Testis (tissue), 3 donors: Measurements from ENCODE around the gene LST1. TPM values are rescaled to one million over a fixed set of nuclear protein-coding genes. Genes with fewer than 3 reads are reported as not detected.

Experiments
- DNase-seq: peaks from one replicate; pipeline ENCODE4 v3.0.0-alpha.2; 2019
- H3K27ac ChIP-seq, 2 donors: fragments of 200-600 bp; sonication (generic); one replicate each; pipeline ENCODE4 v1.5.1; 2019
- H3K27me3 ChIP-seq: fragments of 200-600 bp; sonication (generic); one replicate; pipeline ENCODE4 v1.5.1; 2019
- H3K36me3 ChIP-seq: fragments of 200-600 bp; sonication (generic); one replicate; pipeline ENCODE4 v1.5.1; 2017; ENCODE audit warnings: low read depth; ENCODE audit errors: missing control alignments
- H3K4me1 ChIP-seq: fragments of 200-600 bp; sonication (generic); one replicate; pipeline ENCODE4 v1.5.1; 2019
- H3K4me3 ChIP-seq, 2 donors: fragments of 200-600 bp; sonication (generic); one replicate each; pipeline ENCODE4 v1.5.1; 2017 to 2019
- H3K9me3 ChIP-seq: fragments of 200-600 bp; sonication (generic); one replicate; pipeline ENCODE4 v1.5.1; 2017
- CTCF ChIP-seq, 3 experiments: fragments of 450-650 bp in 2 of 3; fragments of 200-600 bp in 1 of 3; sonication (generic) in 1 of 3; IDR thresholded peaks; one replicate each; pipeline ENCODE4 v1.5.1; 2016 to 2019; ENCODE audit warnings: antibody characterized with exemption in 3 of 3, mild to moderate bottlenecking in 2 of 3, moderate library complexity in 1 of 3
- POLR2A ChIP-seq: fragments of 450-650 bp; IDR thresholded peaks from one replicate; pipeline ENCODE4 v1.6.1; 2017; ENCODE audit warnings: antibody characterized with exemption, mild to moderate bottlenecking, moderate library complexity
- WGBS, 2 donors: methylation state at CpG; one replicate each; pipeline ENCODE4 v1.1.5; 2018; 5-methylcytosine and 5-hydroxymethylcytosine counted together
- intact Hi-C: fragments of 100-400 bp; cut with DNase I; formaldehyde crosslinking; loops from one replicate; pipeline ENCODE4 v1.15.1; 2023; ENCODE audit warnings: low total_unique reads
- polyA plus RNA-seq: library from polyadenylated mRNA; stranded (reverse); fragments of 350-450 nt; fragmentation: Illumina TruSeq; extraction: RNeasy Lipid Tissue Mini Kit (QIAGEN cat#74804); gene quantifications from one replicate; pipeline ENCODE4 v1.2.3, GENCODE V29; 2014; ENCODE audit warnings: low read depth, low replicate concordance; ENCODE audit not compliant: insufficient read depth
- total RNA-seq, 2 donors: library from RNA; depleted of rRNA; stranded (reverse); fragments of >200 nt; gene quantifications; one replicate each; pipeline ENCODE4 v1.2.3, GENCODE V29; 2016

The LST1 gene
- total and polyA plus RNA-seq, 3 donors from 2014 or later = 0.71 to 13.0 (median 1.2) TPM

- intact Hi-C loops = no loop called here
- no peaks in the 10 kb centered on the region for H3K36me3 ChIP-seq
Measured at GRCh38 chr6:31556307-31556706, 29.8 kb upstream of the LST1 start.

DNA sequence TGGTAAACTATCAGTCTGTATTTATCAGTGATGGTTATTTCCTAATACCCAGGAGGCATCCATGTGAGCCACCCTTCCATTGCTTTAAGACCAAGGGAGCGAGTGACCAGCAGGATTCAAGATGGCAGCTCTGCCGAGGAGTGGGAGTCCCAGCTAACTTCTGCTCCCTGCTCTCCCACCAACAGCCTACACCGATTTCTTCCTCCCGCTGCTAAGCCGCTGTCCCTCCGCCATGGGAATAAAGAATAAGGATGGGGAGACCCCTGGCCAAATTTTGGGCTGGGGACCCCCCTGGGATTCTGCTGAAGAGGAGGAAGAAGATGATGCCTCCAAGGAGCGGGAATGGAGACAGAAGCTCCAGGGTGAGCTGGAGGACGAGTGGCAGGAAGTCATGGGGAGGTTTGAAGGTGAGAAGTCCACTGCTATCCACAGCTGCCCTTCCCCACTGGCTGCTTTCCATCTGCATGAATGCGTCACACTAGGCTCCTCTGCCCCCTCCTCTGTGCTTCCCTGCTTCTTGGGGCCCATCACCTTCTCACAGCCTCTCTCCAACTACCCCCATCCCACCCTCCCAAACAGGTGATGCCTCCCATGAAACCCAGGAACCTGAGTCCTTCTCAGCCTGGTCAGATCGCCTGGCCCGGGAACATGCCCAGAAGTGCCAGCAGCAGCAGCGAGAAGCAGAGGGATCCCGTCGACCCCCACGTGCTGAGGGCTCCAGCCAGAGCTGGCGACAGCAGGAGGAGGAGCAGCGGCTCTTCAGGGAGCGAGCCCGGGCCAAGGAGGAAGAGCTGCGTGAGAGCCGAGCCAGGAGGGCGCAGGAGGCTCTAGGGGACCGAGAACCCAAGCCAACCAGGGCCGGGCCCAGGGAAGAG is 28.4 kb upstream of the LST1 start:
- 76 to 83% methylated on average over 21 to 24 of the region's 24 CpGs for WGBS, 2 donors
- intact Hi-C loops = no loop called here
- H3K9me3 ChIP-seq = no peaks in the 10 kb centered on the region
- no peak for DNase-seq
- H3K27ac ChIP-seq = no peak overlapping the region
- no peaks in the 10 kb centered on the region for H3K4me1 ChIP-seq
- no peaks in the 10 kb centered on the region for H3K36me3 ChIP-seq
- no peak overlapping the region for H3K4me3 ChIP-seq
- TF ChIP-seq POLR2A (no peak), CTCF (IDR thresholded peaks at IDR 0.05) (no peak)
- no peaks in the 10 kb centered on the region for H3K27me3 ChIP-seq

More at GRCh38 chr6:31556307-31556706, 29.8 kb upstream of the LST1 start:
- no peaks in the 10 kb centered on the region for H3K27me3 ChIP-seq
- no peaks in the 10 kb centered on the region for H3K4me1 ChIP-seq
- no peak overlapping the region for H3K27ac ChIP-seq
- no peak overlapping the region for H3K4me3 ChIP-seq
- TF ChIP-seq POLR2A (no peak), CTCF (IDR thresholded peaks at IDR 0.05) (no peak)
- no peaks in the 10 kb centered on the region for H3K9me3 ChIP-seq
- 88 to 90% methylated on average over 3 of the region's 3 CpGs for WGBS, 2 donors
- no peak for DNase-seq

DNA sequence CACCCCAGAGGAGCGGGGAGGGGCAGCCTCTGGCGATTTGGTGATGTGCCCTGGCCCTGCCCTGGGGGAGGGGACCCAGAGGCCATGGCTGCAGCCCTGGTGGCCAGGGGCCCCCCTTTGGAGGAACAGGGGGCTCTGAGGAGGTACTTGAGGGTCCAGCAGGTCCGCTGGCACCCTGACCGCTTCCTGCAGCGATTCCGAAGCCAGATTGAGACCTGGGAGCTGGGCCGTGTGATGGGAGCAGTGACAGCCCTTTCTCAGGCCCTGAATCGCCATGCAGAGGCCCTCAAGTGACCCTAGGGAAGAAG is 27.8 kb upstream of the LST1 start:
- no peak for TF ChIP-seq POLR2A
- TF ChIP-seq CTCF (IDR thresholded peaks at IDR 0.05) = no peak
- DNase-seq = no peak
- no peak overlapping the region for H3K27ac ChIP-seq
- WGBS, 2 donors = 89 to 100% methylated on average over 1 to 8 of the region's 8 CpGs
- no peaks in the 10 kb centered on the region for H3K27me3 ChIP-seq
- no peaks in the 10 kb centered on the region for H3K4me1 ChIP-seq
- intact Hi-C loops = no loop called here
- H3K36me3 ChIP-seq = no peaks in the 10 kb centered on the region
- no peak overlapping the region for H3K4me3 ChIP-seq
- H3K9me3 ChIP-seq = no peaks in the 10 kb centered on the region

DNA sequence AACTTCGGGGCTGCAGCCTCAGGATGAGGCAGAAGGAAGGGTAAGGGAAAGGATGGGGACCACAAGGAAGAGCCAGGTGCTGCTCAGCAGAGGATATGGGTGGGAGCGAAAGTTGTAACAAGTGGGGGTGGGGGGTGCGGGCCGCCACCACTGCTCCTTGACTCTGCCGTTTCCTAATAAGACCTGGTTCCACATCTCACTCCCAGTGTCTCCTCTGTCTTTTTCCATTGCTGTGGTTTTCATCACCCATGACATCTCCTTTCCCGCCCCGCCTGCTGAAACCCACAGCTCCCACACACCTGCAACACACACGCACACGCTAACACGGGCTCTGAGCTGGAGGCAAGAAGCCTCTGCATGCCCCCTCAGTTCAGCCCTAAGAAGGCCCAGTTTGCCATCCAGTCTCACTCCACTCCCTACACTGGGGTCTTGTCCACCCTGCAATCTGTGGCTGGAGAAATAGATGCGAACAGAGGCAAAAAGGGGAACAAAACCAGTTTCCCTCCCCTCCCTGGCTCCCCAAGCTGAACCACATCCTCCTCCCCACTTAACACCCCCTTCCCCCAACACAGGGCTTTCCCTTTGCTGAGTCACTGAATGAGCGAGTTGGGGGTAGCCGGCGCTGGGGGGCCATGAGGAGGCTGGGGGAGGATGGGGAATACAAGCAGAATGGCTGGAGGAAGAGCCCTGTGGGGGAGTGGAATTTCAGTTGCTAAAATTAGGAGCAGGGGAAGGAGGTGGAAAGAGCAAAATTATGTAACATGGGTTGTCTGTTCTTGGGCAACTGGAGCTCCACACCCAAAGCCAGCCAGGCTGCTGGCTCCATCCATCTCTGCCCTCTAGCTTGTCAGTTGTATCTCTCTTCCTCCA is 27.2 kb upstream of the LST1 start:
- intact Hi-C loops = no loop called here
- Histone ChIP-seq H3K27ac (no peak overlapping the region), H3K4me1 (no peaks in the 10 kb centered on the region), H3K4me3 (no peak overlapping the region), H3K27me3 (no peaks in the 10 kb centered on the region), H3K36me3 (no peaks in the 10 kb centered on the region), H3K9me3 (no peaks in the 10 kb centered on the region)
- DNase-seq = no peak
- no peak for TF ChIP-seq POLR2A
- TF ChIP-seq CTCF (IDR thresholded peaks at IDR 0.05) = no peak
- 81 to 91% methylated on average over 14 of the region's 14 CpGs for WGBS, 2 donors
